GM18858 (cell line): ENCODE data around the gene PLA2G2F.

ENCODE experiments used
- ATAC-seq: cut with Tn5 transposase; IDR thresholded peaks from one replicate; pipeline ENCODE4 v1.9.1; 2021; ENCODE audit not compliant: unreplicated experiment

PLA2G2F gene

GRCh38 chr1:20138961-20139550 is at the start of gene PLA2G2F:
Gene PLA2G2F, plus strand, starts transcription at chr1:20139323. Its CDS starts 105 bp downstream, at chr1:20139428.
- no peak for ATAC-seq

GRCh38 chr1:20089328-20090077 is 49.6 kb upstream of the PLA2G2F start:
- no peak for ATAC-seq

- ATAC-seq: no peak
Measured at GRCh38 chr1:20090119-20090518, 49.0 kb upstream of the PLA2G2F start.

- no peak for ATAC-seq
Measured at GRCh38 chr1:20090641-20091040, 48.5 kb upstream of the PLA2G2F start.

GRCh38 chr1:20093303-20093702 is 45.8 kb upstream of the PLA2G2F start:
- ATAC-seq: no peak

- no peak for ATAC-seq
Measured at GRCh38 chr1:20093940-20094391, 45.2 kb upstream of the PLA2G2F start.

GRCh38 chr1:20095564-20096434 is 43.3 kb upstream of the PLA2G2F start:
- ATAC-seq: no peak

- no peak for ATAC-seq
Measured at GRCh38 chr1:20096840-20097447, 42.2 kb upstream of the PLA2G2F start.

GRCh38 chr1:20099533-20099932 is 39.6 kb upstream of the PLA2G2F start:
- no peak for ATAC-seq

- no peak for ATAC-seq
Measured at GRCh38 chr1:20100632-20101355, 38.3 kb upstream of the PLA2G2F start.

- ATAC-seq: no peak
Measured at GRCh38 chr1:20102875-20103274, 36.2 kb upstream of the PLA2G2F start.

- ATAC-seq: no peak
Measured at GRCh38 chr1:20105856-20106255, 33.3 kb upstream of the PLA2G2F start.

GRCh38 chr1:20107351-20107750 is 31.8 kb upstream of the PLA2G2F start:
- no peak for ATAC-seq

GRCh38 chr1:20107796-20108195 is 31.3 kb upstream of the PLA2G2F start:
- ATAC-seq: no peak

GRCh38 chr1:20108366-20109123 is 30.6 kb upstream of the PLA2G2F start:
- ATAC-seq: no peak

- no peak for ATAC-seq
Measured at GRCh38 chr1:20109223-20109856, 29.8 kb upstream of the PLA2G2F start.

- ATAC-seq: no peak
Measured at GRCh38 chr1:20110679-20111078, 28.4 kb upstream of the PLA2G2F start.

GRCh38 chr1:20111452-20111851 is 27.7 kb upstream of the PLA2G2F start:
- no peak for ATAC-seq

GRCh38 chr1:20112279-20113000 is 26.7 kb upstream of the PLA2G2F start:
- no peak for ATAC-seq
